ENCODE data around the gene B3GNT4.
"Not testable (repeated sequence)": the region's sequence is repeated elsewhere in the genome, so short reads cannot be mapped to it uniquely, and the experiment has no call there.

B3GNT4 gene

DNA sequence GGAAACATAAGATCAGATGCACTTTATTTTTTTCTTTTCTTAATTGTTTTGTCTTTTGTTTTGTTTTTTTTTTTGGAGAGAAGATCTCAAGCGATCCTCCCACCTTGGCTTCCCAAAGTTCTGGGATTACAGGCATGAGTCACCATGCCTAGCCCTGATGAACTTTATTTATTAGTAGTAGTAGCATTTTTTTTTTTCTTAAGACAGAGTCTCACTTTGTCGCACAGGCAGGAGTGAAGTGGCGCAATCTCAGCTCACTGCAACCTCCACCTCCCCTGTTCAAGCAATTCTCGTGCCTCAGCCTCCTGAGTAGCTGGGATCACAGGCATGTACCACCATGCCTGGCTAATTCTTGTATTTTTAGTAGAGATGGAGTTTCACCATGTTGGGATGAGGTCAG is 27.0 kb upstream of the B3GNT4 start:
- intact Hi-C loops (cut with micrococcal nuclease); H3K27ac Mint-ChIP-seq; H3K27me3 Mint-ChIP-seq; H3K4me1 Mint-ChIP-seq (ENCODE audit: low read depth); H3K9me3 Mint-ChIP-seq; H3K4me3 Mint-ChIP-seq; H3K36me3 Mint-ChIP-seq (ENCODE audit: low read depth): not testable (repeated sequence)

DNA sequence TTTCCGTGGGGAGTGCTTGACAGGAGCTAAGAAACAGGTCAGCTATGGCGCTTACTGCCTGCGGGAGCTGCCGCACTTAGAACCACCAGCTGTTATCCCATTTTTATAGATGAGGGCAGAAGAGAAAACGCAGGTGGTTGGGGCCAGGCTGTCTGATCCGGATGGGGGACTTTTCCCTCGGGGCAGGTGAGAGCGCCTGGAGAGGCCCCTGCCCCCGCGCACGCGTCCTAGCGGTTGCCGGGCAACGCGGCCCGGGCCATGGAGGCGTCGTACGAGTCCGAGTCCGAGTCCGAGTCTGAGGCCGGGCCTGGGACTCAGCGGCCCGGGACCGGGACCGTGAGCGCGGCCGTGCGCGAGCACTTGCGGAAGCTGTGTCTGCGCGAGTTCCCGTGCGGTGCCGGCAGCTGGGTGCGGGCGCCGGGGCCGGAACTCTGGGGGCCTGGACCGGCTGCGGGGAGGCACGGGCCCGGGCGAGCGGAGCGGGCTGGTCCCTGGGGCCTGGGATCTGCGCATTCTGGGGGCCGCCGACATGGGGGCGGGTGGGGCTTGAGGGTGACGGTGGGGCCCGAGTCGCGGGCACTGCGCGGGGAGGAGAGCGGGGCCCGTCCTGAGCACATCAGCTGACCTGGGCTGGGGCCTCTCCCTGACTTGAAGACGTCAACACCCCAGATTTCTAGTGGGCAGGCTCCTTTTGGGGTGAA is 20.5 kb upstream of the B3GNT4 start, which contains the start of gene LRRC43:
Gene LRRC43 (plus strand): TSS at position 237 of the 701 bp plus-strand sequence. CDS start 22 bp downstream, at position 259.
- peak within 1 kb of the TSS; percentile 72 for H3K4me3 Mint-ChIP-seq
- H3K4me1 Mint-ChIP-seq (ENCODE audit: low read depth), result peaks cover 19% of the 10 kb centered on the region
- H3K27me3 Mint-ChIP-seq, result peaks cover 36% of the 10 kb centered on the region
- H3K27ac Mint-ChIP-seq, result no peak within 1 kb of the TSS
- intact Hi-C loops (cut with micrococcal nuclease), result no loop called here
- no peaks in the 10 kb centered on the region for H3K36me3 Mint-ChIP-seq (ENCODE audit: low read depth)
- H3K9me3 Mint-ChIP-seq, result no peaks in the 10 kb centered on the region

GRCh38 chr12:122183588-122183940 is 19.9 kb upstream of the B3GNT4 start:
- Mint-ChIP-seq H3K36me3 (ENCODE audit: low read depth) (no peaks in the 10 kb centered on the region), H3K27me3 (peaks cover 36% of the 10 kb centered on the region), H3K9me3 (no peaks in the 10 kb centered on the region), H3K27ac (no peak overlapping the region), H3K4me1 (ENCODE audit: low read depth) (peaks cover 19% of the 10 kb centered on the region), H3K4me3 (peak overlapping the region; percentile 72)
- intact Hi-C loops (cut with micrococcal nuclease), result no loop called here

DNA sequence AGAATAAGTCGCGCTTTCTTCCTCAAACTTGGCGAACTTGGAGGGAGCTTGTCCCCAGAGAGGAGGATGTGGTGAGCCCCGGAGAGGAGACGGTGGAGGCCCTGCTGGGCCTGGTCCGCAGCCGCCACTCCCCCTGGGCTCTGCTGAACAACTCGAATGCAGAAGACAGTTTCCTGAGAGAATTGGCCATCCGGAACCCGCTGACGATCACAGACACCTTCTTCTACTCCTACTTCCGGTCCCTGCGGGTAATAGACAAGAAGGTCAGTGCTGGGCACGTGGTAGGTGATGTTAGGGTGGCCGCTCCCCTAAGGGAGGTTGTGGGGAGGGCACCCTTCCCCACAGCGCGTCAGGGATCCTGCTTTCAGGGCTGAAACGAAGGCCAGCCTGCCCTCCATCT is 19.0 kb upstream of the B3GNT4 start:
- H3K4me1 Mint-ChIP-seq (ENCODE audit: low read depth), result peaks cover 19% of the 10 kb centered on the region
- intact Hi-C loops (cut with micrococcal nuclease), result no loop called here
- H3K27me3 Mint-ChIP-seq, result peaks cover 36% of the 10 kb centered on the region
- peak overlapping the region; percentile 45 for H3K4me3 Mint-ChIP-seq
- no peaks in the 10 kb centered on the region for H3K9me3 Mint-ChIP-seq
- H3K36me3 Mint-ChIP-seq (ENCODE audit: low read depth), result no peaks in the 10 kb centered on the region
- no peak overlapping the region for H3K27ac Mint-ChIP-seq

GRCh38 chr12:122185079-122185478 is 18.4 kb upstream of the B3GNT4 start:
- Mint-ChIP-seq H3K36me3 (ENCODE audit: low read depth) (no peaks in the 10 kb centered on the region), H3K4me3 (no peak overlapping the region), H3K4me1 (ENCODE audit: low read depth) (peaks cover 19% of the 10 kb centered on the region), H3K27me3 (peaks cover 36% of the 10 kb centered on the region), H3K27ac (no peak overlapping the region), H3K9me3 (no peaks in the 10 kb centered on the region)
- intact Hi-C loops (cut with micrococcal nuclease), result no loop called here

- intact Hi-C loops (cut with micrococcal nuclease), result no loop called here
- no peaks in the 10 kb centered on the region for H3K9me3 Mint-ChIP-seq
- H3K4me1 Mint-ChIP-seq (ENCODE audit: low read depth), result peaks cover 19% of the 10 kb centered on the region
- H3K27ac Mint-ChIP-seq, result no peak overlapping the region
- peaks cover 34% of the 10 kb centered on the region for H3K27me3 Mint-ChIP-seq
- H3K36me3 Mint-ChIP-seq (ENCODE audit: low read depth), result no peaks in the 10 kb centered on the region
- no peak overlapping the region for H3K4me3 Mint-ChIP-seq
These were observed 17.9 kb upstream of the B3GNT4 start for GRCh38 chr12:122185494-122186082.

DNA sequence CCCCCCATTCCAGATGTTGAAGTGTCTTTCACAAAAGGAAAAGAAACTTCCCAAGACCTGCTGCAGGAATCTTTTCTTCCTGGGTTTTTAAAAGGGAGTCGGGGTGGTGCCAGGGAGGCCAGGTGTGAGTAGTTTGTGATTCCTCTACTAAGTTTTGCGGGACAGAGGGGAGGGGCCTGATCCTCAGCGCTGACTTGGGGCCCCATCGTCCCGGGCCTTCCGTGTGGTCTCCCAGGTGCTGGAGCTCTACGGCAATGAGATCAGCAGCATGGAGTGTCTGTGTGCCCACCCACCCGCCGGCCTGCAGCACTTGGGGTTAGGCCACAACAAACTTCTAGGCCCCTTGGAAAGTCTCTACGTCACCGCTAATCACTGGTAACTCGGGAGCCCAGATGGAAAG is 16.0 kb upstream of the B3GNT4 start:
- H3K4me1 Mint-ChIP-seq (ENCODE audit: low read depth), result peaks cover 19% of the 10 kb centered on the region
- H3K27me3 Mint-ChIP-seq, result peaks cover 27% of the 10 kb centered on the region
- no peaks in the 10 kb centered on the region for H3K9me3 Mint-ChIP-seq
- no peak overlapping the region for H3K27ac Mint-ChIP-seq
- H3K36me3 Mint-ChIP-seq (ENCODE audit: low read depth), result no peaks in the 10 kb centered on the region
- no peak overlapping the region for H3K4me3 Mint-ChIP-seq
- intact Hi-C loops (cut with micrococcal nuclease), result no loop called here

- H3K9me3 Mint-ChIP-seq, result no peaks in the 10 kb centered on the region
- peaks cover 6% of the 10 kb centered on the region for H3K27me3 Mint-ChIP-seq
- no peak overlapping the region for H3K4me3 Mint-ChIP-seq
- intact Hi-C loops (cut with micrococcal nuclease), result loop anchor here (5.0 kb wide), 1 partner anchor 138 kb away; no protein-coding TSS in a partner anchor
- no peak overlapping the region for H3K27ac Mint-ChIP-seq
- peaks cover 14% of the 10 kb centered on the region for H3K4me1 Mint-ChIP-seq (ENCODE audit: low read depth)
- H3K36me3 Mint-ChIP-seq (ENCODE audit: low read depth), result no peaks in the 10 kb centered on the region
These were observed 13.7 kb upstream of the B3GNT4 start for GRCh38 chr12:122189626-122190475.

- H3K27ac Mint-ChIP-seq, result no peak overlapping the region
- no peak overlapping the region for H3K4me3 Mint-ChIP-seq
- no peaks in the 10 kb centered on the region for H3K36me3 Mint-ChIP-seq (ENCODE audit: low read depth)
- peaks cover 3% of the 10 kb centered on the region for H3K4me1 Mint-ChIP-seq (ENCODE audit: low read depth)
- H3K27me3 Mint-ChIP-seq, result peaks cover 2% of the 10 kb centered on the region
- intact Hi-C loops (cut with micrococcal nuclease), result loop anchor here (5.0 kb wide), 1 partner anchor 139 kb away; no protein-coding TSS in a partner anchor
- no peaks in the 10 kb centered on the region for H3K9me3 Mint-ChIP-seq
These were observed 12.5 kb upstream of the B3GNT4 start for GRCh38 chr12:122190842-122191668.

DNA sequence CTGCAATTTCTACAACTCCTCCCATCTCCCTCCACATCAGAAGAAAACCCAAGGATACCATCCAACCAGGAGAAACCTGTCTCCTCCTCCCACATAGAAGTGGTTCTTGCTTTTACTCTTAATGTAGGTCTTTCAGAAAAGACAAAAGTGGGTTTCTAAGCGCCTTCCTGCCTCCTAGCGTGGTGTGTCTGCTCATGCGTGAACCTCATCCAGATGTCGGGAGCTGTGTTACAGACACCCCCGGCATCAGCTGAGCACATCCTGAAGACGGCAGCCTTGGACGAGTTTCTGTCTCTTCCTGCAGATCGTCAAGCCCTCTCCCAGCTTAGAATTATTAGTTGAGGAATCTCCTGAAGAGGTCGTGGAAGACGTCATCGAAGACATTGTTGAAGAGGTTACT is 11.1 kb upstream of the B3GNT4 start:
- intact Hi-C loops (cut with micrococcal nuclease), result loop anchor here (5.0 kb wide), 1 partner anchor 140 kb away; no protein-coding TSS in a partner anchor
- peaks cover 10% of the 10 kb centered on the region for H3K4me1 Mint-ChIP-seq (ENCODE audit: low read depth)
- peaks cover 7% of the 10 kb centered on the region for H3K27me3 Mint-ChIP-seq
- no peak overlapping the region for H3K4me3 Mint-ChIP-seq
- H3K36me3 Mint-ChIP-seq (ENCODE audit: low read depth), result no peaks in the 10 kb centered on the region
- H3K9me3 Mint-ChIP-seq, result no peaks in the 10 kb centered on the region
- no peak overlapping the region for H3K27ac Mint-ChIP-seq

DNA sequence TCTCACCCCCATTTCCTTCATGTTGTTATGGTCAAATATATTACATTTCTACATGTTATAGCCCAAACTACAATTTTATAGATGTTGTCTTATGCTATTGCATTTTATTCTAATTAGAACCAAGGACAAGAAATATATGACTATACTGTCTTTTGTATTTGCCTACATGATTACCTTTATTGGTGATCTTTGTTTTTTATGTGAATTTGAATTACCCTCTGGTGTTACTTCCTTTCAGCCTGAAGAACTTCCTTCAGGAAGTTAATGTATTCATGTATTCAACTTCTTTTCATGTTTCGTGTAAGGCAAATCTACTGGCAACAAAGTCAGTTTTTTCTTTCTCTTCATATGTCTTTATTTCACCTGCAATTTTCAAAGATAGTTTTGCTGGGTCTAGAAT is 8.7 kb upstream of the B3GNT4 start:
- no peaks in the 10 kb centered on the region for H3K36me3 Mint-ChIP-seq (ENCODE audit: low read depth)
- no peaks in the 10 kb centered on the region for H3K9me3 Mint-ChIP-seq
- no peak overlapping the region for H3K27ac Mint-ChIP-seq
- H3K27me3 Mint-ChIP-seq, result peaks cover 23% of the 10 kb centered on the region
- H3K4me1 Mint-ChIP-seq (ENCODE audit: low read depth), result peaks cover 16% of the 10 kb centered on the region
- H3K4me3 Mint-ChIP-seq, result no peak overlapping the region
- intact Hi-C loops (cut with micrococcal nuclease), result loop anchor here (5.0 kb wide), 1 partner anchor 143 kb away; no protein-coding TSS in a partner anchor

GRCh38 chr12:122195405-122195804 is 8.1 kb upstream of the B3GNT4 start:
- no peak overlapping the region for H3K4me3 Mint-ChIP-seq
- no peaks in the 10 kb centered on the region for H3K9me3 Mint-ChIP-seq
- peaks cover 16% of the 10 kb centered on the region for H3K4me1 Mint-ChIP-seq (ENCODE audit: low read depth)
- peaks cover 29% of the 10 kb centered on the region for H3K27me3 Mint-ChIP-seq
- intact Hi-C loops (cut with micrococcal nuclease), result no loop called here
- H3K36me3 Mint-ChIP-seq (ENCODE audit: low read depth), result no peaks in the 10 kb centered on the region
- no peak overlapping the region for H3K27ac Mint-ChIP-seq

GRCh38 chr12:122197612-122197966 is 5.9 kb upstream of the B3GNT4 start:
- Mint-ChIP-seq H3K36me3 (ENCODE audit: low read depth) (no peaks in the 10 kb centered on the region), H3K4me3 (no peak overlapping the region), H3K27ac (no peak overlapping the region), H3K27me3 (peaks cover 45% of the 10 kb centered on the region), H3K9me3 (no peaks in the 10 kb centered on the region), H3K4me1 (ENCODE audit: low read depth) (peaks cover 16% of the 10 kb centered on the region)
- intact Hi-C loops (cut with micrococcal nuclease), result no loop called here
